Osteocyte (in vitro differentiated cells): ENCODE measurements around the gene ATRX. TPM values are rescaled to one million over a fixed set of nuclear protein-coding genes. Genes with fewer than 3 reads are reported as not detected.
"Not testable (repeated sequence)": the region's sequence is repeated elsewhere in the genome, so short reads cannot be mapped to it uniquely, and the experiment has no call there.

Source experiments
- DNase-seq: peaks from one replicate; pipeline ENCODE4 v3.0.0; 2021; ENCODE audit warnings: mixed read lengths; ENCODE audit not compliant: unreplicated experiment; ENCODE audit errors: extremely low spot score
- H3K27ac Mint-ChIP-seq: one replicate; pipeline ENCODE4 v1.8.0; 2021; ENCODE audit warnings: mild to moderate bottlenecking, mixed read lengths; ENCODE audit not compliant: unreplicated experiment
- H3K27me3 Mint-ChIP-seq: one replicate; pipeline ENCODE4 v1.8.0; 2021; ENCODE audit warnings: mixed read lengths; ENCODE audit not compliant: unreplicated experiment
- H3K36me3 Mint-ChIP-seq: one replicate; pipeline ENCODE4 v1.8.0; 2021; ENCODE audit warnings: mixed read lengths; ENCODE audit not compliant: unreplicated experiment
- H3K4me1 Mint-ChIP-seq: one replicate; pipeline ENCODE4 v1.8.0; 2021; ENCODE audit warnings: mixed read lengths; ENCODE audit not compliant: unreplicated experiment
- H3K4me3 Mint-ChIP-seq: one replicate; pipeline ENCODE4 v1.8.0; 2021; ENCODE audit warnings: mild to moderate bottlenecking, moderate library complexity, mixed read lengths; ENCODE audit not compliant: unreplicated experiment
- H3K9me3 Mint-ChIP-seq: one replicate; pipeline ENCODE4 v1.8.0; 2021; ENCODE audit warnings: mixed read lengths; ENCODE audit not compliant: unreplicated experiment
- CTCF ChIP-seq: fragments of 200-600 bp; sonication (generic); IDR thresholded peaks from 2 replicates; pipeline ENCODE4 v1.5.0; 2021; ENCODE audit warnings: antibody characterized with exemption, mild to moderate bottlenecking, moderate library complexity
- total RNA-seq: library from RNA; stranded (reverse); gene quantifications from 2 replicates; pipeline ENCODE4 v1.2.1, GENCODE V29; 2021

Gene ATRX
- total RNA-seq, 1 donor from 2014 or later = 102 TPM

GRCh38 chrX:77502951-77503525 is 283.0 kb downstream of the ATRX start:
- TF ChIP-seq CTCF = no peak
- no peak for DNase-seq
- H3K27me3 Mint-ChIP-seq = no peaks in the 10 kb centered on the region

GRCh38 chrX:77500164-77500563 is 285.9 kb downstream of the ATRX start:
- DNase-seq, H3K27ac Mint-ChIP-seq, H3K36me3 Mint-ChIP-seq, H3K4me3 Mint-ChIP-seq, H3K4me1 Mint-ChIP-seq, H3K27me3 Mint-ChIP-seq: not testable (repeated sequence)
- H3K9me3 Mint-ChIP-seq = peaks cover 14% of the 10 kb centered on the region

More at GRCh38 chrX:77502951-77503525, 283.0 kb downstream of the ATRX start:
- Mint-ChIP-seq H3K27ac (no peak overlapping the region), H3K36me3 (peaks cover 4% of the 10 kb centered on the region), H3K9me3 (peaks cover 11% of the 10 kb centered on the region), H3K4me1 (peaks cover 16% of the 10 kb centered on the region), H3K4me3 (no peak overlapping the region)

GRCh38 chrX:77493677-77494553 is 292.1 kb downstream of the ATRX start:
- no peak for DNase-seq
- H3K4me1 Mint-ChIP-seq = peaks cover 4% of the 10 kb centered on the region

GRCh38 chrX:77484045-77484444 is 302.0 kb downstream of the ATRX start:
- no peak overlapping the region for H3K4me3 Mint-ChIP-seq
- H3K9me3 Mint-ChIP-seq = peaks cover 40% of the 10 kb centered on the region
- no peaks in the 10 kb centered on the region for H3K36me3 Mint-ChIP-seq
- no peak for DNase-seq
- no peaks in the 10 kb centered on the region for H3K4me1 Mint-ChIP-seq
- no peak for TF ChIP-seq CTCF
- H3K27ac Mint-ChIP-seq = no peak overlapping the region
- no peaks in the 10 kb centered on the region for H3K27me3 Mint-ChIP-seq

More at GRCh38 chrX:77493677-77494553, 292.1 kb downstream of the ATRX start:
- Mint-ChIP-seq H3K4me3 (no peak overlapping the region), H3K27me3 (no peaks in the 10 kb centered on the region), H3K9me3 (peaks cover 20% of the 10 kb centered on the region), H3K36me3 (no peaks in the 10 kb centered on the region), H3K27ac (no peak overlapping the region)
- no peak for TF ChIP-seq CTCF

- TF ChIP-seq CTCF = no peak
- Mint-ChIP-seq H3K27ac (no peak overlapping the region), H3K4me3 (no peak overlapping the region), H3K27me3 (no peaks in the 10 kb centered on the region), H3K9me3 (no peaks in the 10 kb centered on the region), H3K36me3 (no peaks in the 10 kb centered on the region), H3K4me1 (peaks cover 2% of the 10 kb centered on the region)
- no peak for DNase-seq
Observed at GRCh38 chrX:77455437-77455836, 330.6 kb downstream of the ATRX start.

Other genes with a start within 250 kb of the ATRX start
- 66.8 and 74.6 TPM in 2 replicates for gene MAGT1, start 109.2 kb upstream of the ATRX start, total RNA-seq
- gene COX7B, start 113.3 kb upstream of the ATRX start, total RNA-seq = 178 and 197 TPM in 2 replicates
- gene ATP7A, start 124.5 kb upstream of the ATRX start, total RNA-seq = 16.2 and 17.6 TPM in 2 replicates
- gene PGAM4, start 183.4 kb upstream of the ATRX start, total RNA-seq = not detected in 2 replicates